K562 (cell line): ENCODE data around the gene TMED6. TPM values are rescaled to one million over a fixed set of nuclear protein-coding genes. Genes with fewer than 3 reads are reported as not detected.

Experiments used
- BHLHE40 ChIP-seq: IDR thresholded peaks from 2 replicates; pipeline ENCODE4 v1.6.1; 2011; ENCODE audit warnings: low read length, improper control_type of control experiment
- CC2D1A ChIP-seq: fragments of 450-650 bp; IDR thresholded peaks from 2 replicates; pipeline ENCODE4 v1.6.1; 2017; ENCODE audit warnings: mild to moderate bottlenecking
- CCNT2 ChIP-seq: IDR thresholded peaks from 2 replicates; pipeline ENCODE4 v1.6.1; 2011; ENCODE audit warnings: borderline replicate concordance, low read depth, mild to moderate bottlenecking, moderate library complexity, mixed read lengths, low read length; ENCODE audit not compliant: insufficient read length; ENCODE audit errors: extremely low read depth
- CREBBP ChIP-seq: IDR thresholded peaks from one replicate; pipeline ENCODE4 v1.6.1; 2012; ENCODE audit warnings: low read depth, mild to moderate bottlenecking, control low read depth, inconsistent platforms, low read length
- CTCFL ChIP-seq: IDR thresholded peaks from 2 replicates; pipeline ENCODE4 v1.6.1; 2011; ENCODE audit warnings: borderline replicate concordance, low read depth, mild to moderate bottlenecking, moderate library complexity, low read length; ENCODE audit not compliant: insufficient read depth, poor library complexity, severe bottlenecking
- EP300 ChIP-seq: IDR thresholded peaks from 2 replicates; pipeline ENCODE4 v1.6.1; 2012; ENCODE audit warnings: low read length, improper control_type of control experiment
- ESRRA ChIP-seq: fragments of 450-650 bp; IDR thresholded peaks from 2 replicates; pipeline ENCODE4 v1.6.1; 2014; ENCODE audit warnings: low read depth, mild to moderate bottlenecking, moderate library complexity, borderline replicate concordance
- ETV5 ChIP-seq: sonication (generic); formaldehyde crosslinking; IDR thresholded peaks from 2 replicates; pipeline ENCODE4 v1.4.0; 2020; ENCODE audit warnings: low read depth, mild to moderate bottlenecking, missing genetic modification reagents
- FOS ChIP-seq: IDR thresholded peaks from 3 replicates; pipeline ENCODE4 v1.6.1; 2011; ENCODE audit not compliant: insufficient read length; ENCODE audit errors: extremely low read depth
- KDM5B ChIP-seq: fragments of 200-600 bp; sonication (generic); IDR thresholded peaks from 2 replicates; pipeline ENCODE4 v1.6.1; 2012; ENCODE audit warnings: low read depth, mild to moderate bottlenecking, moderate library complexity, low read length, control low read depth, inconsistent platforms; ENCODE audit not compliant: insufficient replicate concordance
- MTA3 ChIP-seq: fragments of 450-650 bp; formaldehyde crosslinking; IDR thresholded peaks from 2 replicates; pipeline ENCODE4 v1.6.1; 2017; ENCODE audit warnings: mild to moderate bottlenecking, borderline replicate concordance
- NCOA6 ChIP-seq: fragments of 450-650 bp; IDR thresholded peaks from 2 replicates; pipeline ENCODE4 v1.6.1; 2017; ENCODE audit warnings: mild to moderate bottlenecking
- NFRKB ChIP-seq: fragments of 450-650 bp; IDR thresholded peaks from 2 replicates; pipeline ENCODE4 v1.6.1; 2016; ENCODE audit warnings: low read depth
- PHB2 ChIP-seq: fragments of 450-650 bp; IDR thresholded peaks from 2 replicates; pipeline ENCODE4 v1.6.1; 2017; ENCODE audit warnings: low read depth
- RBM25 ChIP-seq: fragments of 200-400 bp; formaldehyde crosslinking; IDR thresholded peaks from 2 replicates; pipeline ENCODE4 v1.6.1; 2018; ENCODE audit warnings: low read length, low read depth, moderate library complexity; ENCODE audit not compliant: severe bottlenecking
- STAG1 ChIP-seq: sonication (generic); formaldehyde crosslinking; IDR thresholded peaks from 2 replicates; pipeline ENCODE4 v1.5.0; 2020; ENCODE audit warnings: missing genetic modification reagents, borderline replicate concordance
- SUPT5H ChIP-seq: fragments of 450-650 bp; IDR thresholded peaks from 2 replicates; pipeline ENCODE4 v1.6.1; 2016
- TRIM24 ChIP-seq, 2 experiments: fragments of 450-650 bp; IDR thresholded peaks; 2 replicates each; pipeline ENCODE4 v1.6.1; 2016
- XRCC5 ChIP-seq: fragments of 200-400 bp; formaldehyde crosslinking; IDR thresholded peaks from 2 replicates; pipeline ENCODE4 v1.6.1; 2017; ENCODE audit warnings: low read depth, mild to moderate bottlenecking, low read length
- ZNF124 ChIP-seq: sonication (generic); formaldehyde crosslinking; IDR thresholded peaks from 2 replicates; pipeline ENCODE4 v1.8.1; 2022; ENCODE audit warnings: missing genetic modification reagents
- ZNF174 ChIP-seq: fragments of 250-450 bp; sonication (Bioruptor Pico); IDR thresholded peaks from 2 replicates; pipeline ENCODE4 v1.4.0; 2020; ENCODE audit warnings: mild to moderate bottlenecking
- ZNF263 ChIP-seq: sonication (generic); formaldehyde crosslinking; IDR thresholded peaks from 2 replicates; pipeline ENCODE4 v1.8.0; 2022; ENCODE audit warnings: mild to moderate bottlenecking, missing genetic modification reagents, borderline replicate concordance
- ZNF41 ChIP-seq: fragments of 250-450 bp; sonication (Bioruptor Pico); conservative IDR thresholded peaks from 2 replicates; pipeline ENCODE4 v1.4.0; 2020; ENCODE audit warnings: mild to moderate bottlenecking
- ZNF764 ChIP-seq: fragments of 250-450 bp; sonication (Bioruptor Pico); IDR thresholded peaks from 2 replicates; pipeline ENCODE4 v1.4.0; 2020; ENCODE audit warnings: low read depth, mild to moderate bottlenecking, moderate library complexity
- ZNF77 ChIP-seq: fragments of 250-450 bp; sonication (Bioruptor Pico); IDR thresholded peaks from 2 replicates; pipeline ENCODE4 v1.5.0; 2020
- polyA plus RNA-seq, 8 experiments: library from polyadenylated mRNA; depleted of rRNA in 4 of 8; stranded (reverse) in 5 of 8; unstranded in 3 of 8; fragments of >200 nt; fragmentation: Nextera tagmentation in 2 of 8; fragmentation: Illumina TruSeq in 1 of 8; extraction: Ambion mirVana in 2 of 8; extraction: Trizol in 1 of 8; gene quantifications; 2 replicates each; pipeline versions ENCODE4 v1.2.1 to v1.2.3, GENCODE V29; 2011 to 2014; ENCODE audit warnings: inconsistent platforms in 1 of 8, missing spikeins in 1 of 8
- total RNA-seq, 7 experiments: library from RNA; depleted of rRNA in 6 of 7; stranded (reverse); fragments of >200 nt in 6 of 7; fragmentation: Illumina TruSeq in 2 of 7; extraction: Trizol in 2 of 7; gene quantifications; 2 replicates each; pipeline versions ENCODE4 v1.2.1 to v1.2.3, GENCODE V29; 2011 to 2021; ENCODE audit warnings: low replicate concordance in 1 of 7
- TF ChIP-seq, protein P1 (sequence below): fragments of 200-400 bp; formaldehyde crosslinking; IDR thresholded peaks from 2 replicates; pipeline ENCODE4 v1.6.1; 2017; ENCODE audit warnings: mild to moderate bottlenecking, low read depth, low read length, moderate library complexity

The TMED6 gene
- total and polyA plus RNA-seq, 9 of the 15 experiments (the other 6 are each of a cell fraction or from before 2014, with no cell fraction given) = 0.14 to 0.45 (median 0.25) TPM; not detected in 2

DNA sequence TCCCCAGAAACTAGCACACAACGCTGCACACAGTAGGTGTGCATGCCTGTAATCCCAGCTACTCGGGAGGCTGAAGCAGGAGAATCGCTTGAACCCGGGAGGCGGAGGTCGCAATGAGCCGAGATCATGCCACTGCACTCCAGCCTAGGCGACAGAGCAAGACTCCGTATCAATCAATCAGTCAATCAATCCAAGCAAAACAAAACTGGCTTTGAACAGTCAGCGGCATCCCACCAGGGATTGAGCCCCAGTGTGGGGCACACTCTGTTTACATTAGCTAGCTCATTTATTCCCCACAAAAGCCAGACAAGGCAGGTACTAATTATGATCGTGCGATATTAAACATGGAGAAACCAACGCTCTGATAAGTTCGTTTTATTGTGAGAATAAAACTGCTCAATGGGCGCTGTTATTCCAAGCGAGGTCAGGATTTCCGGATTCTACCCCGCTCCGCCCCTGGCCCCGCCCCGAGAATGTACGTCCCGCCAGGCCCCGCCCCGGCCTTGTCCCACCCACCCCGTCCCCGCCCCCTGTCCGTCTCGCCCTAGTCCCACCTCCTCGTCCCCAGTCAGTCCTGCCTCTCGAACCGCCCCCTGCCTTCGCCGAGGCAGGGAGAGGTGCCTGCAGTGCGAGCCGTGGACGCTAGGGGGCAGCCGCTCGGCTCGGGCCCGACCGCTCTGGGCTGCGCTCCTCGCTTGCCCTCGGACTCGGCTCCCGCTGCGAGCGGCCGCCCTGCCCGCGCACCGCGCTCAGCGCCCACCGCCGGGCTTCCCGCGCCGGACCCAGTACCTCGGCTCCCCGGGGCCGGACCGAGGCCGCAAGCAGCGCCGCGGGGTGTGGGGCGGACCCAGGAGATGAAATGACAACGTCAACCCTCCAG is 40.7 kb downstream of the TMED6 start, which contains the start of gene VPS4A (continued):
- TF ChIP-seq KDM5B (peak; percentile 59), EP300 (peak; percentile 10; the same call in 1 of the 2 replicates), RBM25 (no peak), FOS (no peak), ETV5 (CRISPR knock-in tag) (0 out of 2 replicates have a peak, but pooled peaks have one; percentile 34), ZNF41 (CRISPR knock-in tag) (no peak), XRCC5 (peak; percentile 65; the same call in 1 of the 2 replicates), CTCFL (peak; percentile 87), STAG1 (CRISPR knock-in tag) (no peak; the same call in 1 of the 2 replicates), SUPT5H (peak; percentile 65; the same call in 1 of the 2 replicates), ESRRA (peak; percentile 46; the same call in 1 of the 2 replicates), ZNF174 (CRISPR knock-in tag) (no peak), ZNF77 (CRISPR knock-in tag) (no peak), ZNF764 (CRISPR knock-in tag) (no peak), NCOA6 (no peak), CC2D1A (no peak), MTA3 (peak; percentile 74), PHB2 (no peak), BHLHE40 (no peak), CREBBP (no peak), ZNF263 (no peak), TRIM24 (IDR thresholded peaks at IDR 0.05) (no peak), NFRKB (0 out of 2 replicates have a peak, but pooled peaks have one; percentile 24), CCNT2 (peak; percentile 86), ZNF124 (CRISPR knock-in tag) (no peak)
- TF ChIP-seq, protein P1, sequence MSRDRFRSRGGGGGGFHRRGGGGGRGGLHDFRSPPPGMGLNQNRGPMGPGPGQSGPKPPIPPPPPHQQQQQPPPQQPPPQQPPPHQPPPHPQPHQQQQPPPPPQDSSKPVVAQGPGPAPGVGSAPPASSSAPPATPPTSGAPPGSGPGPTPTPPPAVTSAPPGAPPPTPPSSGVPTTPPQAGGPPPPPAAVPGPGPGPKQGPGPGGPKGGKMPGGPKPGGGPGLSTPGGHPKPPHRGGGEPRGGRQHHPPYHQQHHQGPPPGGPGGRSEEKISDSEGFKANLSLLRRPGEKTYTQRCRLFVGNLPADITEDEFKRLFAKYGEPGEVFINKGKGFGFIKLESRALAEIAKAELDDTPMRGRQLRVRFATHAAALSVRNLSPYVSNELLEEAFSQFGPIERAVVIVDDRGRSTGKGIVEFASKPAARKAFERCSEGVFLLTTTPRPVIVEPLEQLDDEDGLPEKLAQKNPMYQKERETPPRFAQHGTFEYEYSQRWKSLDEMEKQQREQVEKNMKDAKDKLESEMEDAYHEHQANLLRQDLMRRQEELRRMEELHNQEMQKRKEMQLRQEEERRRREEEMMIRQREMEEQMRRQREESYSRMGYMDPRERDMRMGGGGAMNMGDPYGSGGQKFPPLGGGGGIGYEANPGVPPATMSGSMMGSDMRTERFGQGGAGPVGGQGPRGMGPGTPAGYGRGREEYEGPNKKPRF = no peak
